GM12891 (cell line): ENCODE measurements around the gene PSTPIP2.

ENCODE experiments used
- PAX5 ChIP-seq: IDR thresholded peaks from 2 replicates; pipeline ENCODE4 v1.6.1; 2011; ENCODE audit warnings: low read length, moderate library complexity, mild to moderate bottlenecking; ENCODE audit not compliant: insufficient read depth, severe bottlenecking
- POLR2A ChIP-seq: IDR thresholded peaks from 2 replicates; pipeline ENCODE4 v1.6.1; 2011; ENCODE audit warnings: low read depth, low read length, control low read depth
- POLR2AphosphoS5 ChIP-seq: IDR thresholded peaks from 2 replicates; pipeline ENCODE4 v1.6.1; 2011; ENCODE audit warnings: low read depth, low read length, control low read depth
- POU2F2 ChIP-seq: IDR thresholded peaks from 2 replicates; pipeline ENCODE4 v1.6.1; 2011; ENCODE audit warnings: low read depth, mild to moderate bottlenecking, control low read depth, low read length, moderate library complexity
- SPI1 ChIP-seq: IDR thresholded peaks from 2 replicates; pipeline ENCODE4 v1.6.1; 2011; ENCODE audit warnings: low read depth, low read length, control low read depth
- TAF1 ChIP-seq: IDR thresholded peaks from 2 replicates; pipeline ENCODE4 v1.6.1; 2011; ENCODE audit warnings: low read depth, low read length, control low read depth

DNA sequence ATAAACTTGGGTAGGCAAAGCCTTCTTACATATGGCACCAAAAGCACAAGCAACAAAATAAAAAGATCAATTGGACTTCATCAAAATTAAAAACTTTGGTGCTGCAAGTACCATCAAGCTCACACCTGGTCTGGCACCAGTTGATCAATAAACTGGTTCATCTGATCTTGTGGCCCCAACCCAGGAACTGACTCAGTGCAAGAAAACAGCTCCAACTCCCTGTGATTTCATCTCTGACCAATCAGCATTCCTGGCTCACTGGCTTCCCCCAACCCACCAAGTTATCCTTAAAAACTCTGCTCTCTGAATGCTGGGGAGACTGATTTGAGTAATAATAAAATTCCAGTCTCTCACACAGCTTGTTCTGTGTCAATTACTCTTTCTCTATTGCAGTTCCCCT, 113.3 kb downstream of the PSTPIP2 start:
- TF ChIP-seq POLR2AphosphoS5 (no peak), POLR2A (no peak), TAF1 (no peak), SPI1 (no peak), POU2F2 (no peak), PAX5 (no peak)
